CD4-positive, alpha-beta T cell treated with Interleukin-6 for 4 hours (primary cell): ENCODE data around the gene NCKAP5.
"Not testable (repeated sequence)": the region's sequence is repeated elsewhere in the genome, so short reads cannot be mapped to it uniquely, and the experiment has no call there.

Source experiments
- DNase-seq: peaks from one replicate; pipeline ENCODE4 v3.0.0-alpha.2; 2020; ENCODE audit warnings: mixed read lengths

Gene NCKAP5

DNA sequence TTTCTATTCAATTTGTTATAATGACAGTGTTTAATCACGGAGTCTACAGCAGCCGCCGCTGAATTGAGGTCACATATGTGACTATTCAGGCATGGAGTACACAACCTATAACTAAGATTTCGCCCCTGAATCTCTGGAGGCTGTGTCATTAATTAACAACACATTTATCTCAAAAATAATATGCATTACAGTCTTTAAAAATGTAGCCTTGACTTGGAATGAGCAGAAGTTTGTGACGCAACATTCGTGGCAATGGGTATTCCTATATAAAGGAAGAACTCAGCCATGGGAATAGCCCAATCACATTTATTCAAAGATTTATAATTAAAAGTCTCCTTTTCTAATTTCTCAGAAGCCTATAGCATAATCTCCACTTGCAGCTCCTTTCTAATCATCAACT lies 837.7 kb downstream of the NCKAP5 start:
- DNase-seq = no peak

GRCh38 chr2:132729522-132729921 lies 838.7 kb downstream of the NCKAP5 start:
- no peak for DNase-seq

DNA sequence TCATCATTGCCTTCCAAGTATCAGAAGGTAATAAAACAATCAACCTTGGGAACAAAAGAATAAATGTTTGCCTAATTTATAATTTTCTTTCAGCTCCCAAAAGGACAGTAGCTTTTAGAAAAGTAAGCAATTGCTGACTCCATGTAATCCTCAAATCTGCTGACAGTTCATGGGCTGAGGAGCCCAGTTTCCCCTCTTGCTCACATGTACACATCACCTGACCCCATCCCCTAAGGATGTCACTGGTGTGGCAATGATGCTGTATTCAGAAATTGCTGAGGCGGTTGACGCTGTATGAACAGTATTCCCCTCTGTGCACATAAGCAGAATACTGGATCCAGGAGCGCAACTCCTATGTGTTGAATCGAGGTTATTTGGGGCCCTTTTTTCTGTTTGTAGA lies 842.1 kb downstream of the NCKAP5 start:
- no peak for DNase-seq

- DNase-seq = no peak
Measured at GRCh38 chr2:132725748-132726147, 842.5 kb downstream of the NCKAP5 start.

DNA sequence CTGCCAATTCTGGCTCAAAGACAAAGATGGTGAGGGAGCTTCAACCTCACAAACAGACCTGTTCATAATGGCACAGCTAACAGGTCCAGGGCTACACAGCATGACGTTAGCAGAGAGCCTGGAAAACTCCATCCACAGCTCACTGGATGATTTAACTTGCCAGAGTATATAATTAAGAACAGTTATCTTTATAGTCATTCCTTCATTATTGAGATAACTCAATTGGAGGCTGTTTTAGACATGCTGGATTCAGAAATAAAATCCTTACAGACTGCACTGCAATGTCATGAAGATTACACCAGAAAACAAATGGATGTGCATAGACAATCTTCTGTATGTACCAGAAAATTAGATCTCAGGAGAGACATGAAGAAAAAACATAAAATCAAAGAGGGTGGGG lies 843.1 kb downstream of the NCKAP5 start:
- no peak for DNase-seq

- DNase-seq = no peak
Measured at GRCh38 chr2:132721938-132722337, 846.3 kb downstream of the NCKAP5 start.

DNA sequence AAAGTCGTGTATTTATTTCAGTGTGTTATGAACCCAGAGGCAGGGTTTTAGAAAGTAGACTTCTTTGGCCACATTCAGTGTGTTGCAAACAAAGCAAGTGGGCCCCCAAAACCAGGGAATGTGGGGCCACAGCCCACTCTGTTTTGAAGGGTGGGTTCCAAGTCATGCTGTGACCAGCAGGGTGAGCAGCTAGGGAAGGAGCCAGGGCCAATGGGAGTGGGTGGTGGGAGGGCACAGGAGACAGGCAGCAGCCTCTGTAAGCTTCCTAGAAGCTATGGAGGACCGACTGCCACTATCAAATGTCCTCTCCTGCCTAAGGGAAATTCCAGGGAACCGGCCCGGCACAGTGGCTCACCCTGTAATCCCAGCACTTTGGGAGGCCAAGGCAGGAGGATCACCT lies 847.9 kb downstream of the NCKAP5 start:
- DNase-seq = no peak

GRCh38 chr2:132719480-132719879 lies 848.8 kb downstream of the NCKAP5 start:
- no peak for DNase-seq

- DNase-seq = no peak
Measured at GRCh38 chr2:132716954-132717353, 851.3 kb downstream of the NCKAP5 start.

- DNase-seq = no peak
Measured at GRCh38 chr2:132715386-132716351, 852.6 kb downstream of the NCKAP5 start.

DNA sequence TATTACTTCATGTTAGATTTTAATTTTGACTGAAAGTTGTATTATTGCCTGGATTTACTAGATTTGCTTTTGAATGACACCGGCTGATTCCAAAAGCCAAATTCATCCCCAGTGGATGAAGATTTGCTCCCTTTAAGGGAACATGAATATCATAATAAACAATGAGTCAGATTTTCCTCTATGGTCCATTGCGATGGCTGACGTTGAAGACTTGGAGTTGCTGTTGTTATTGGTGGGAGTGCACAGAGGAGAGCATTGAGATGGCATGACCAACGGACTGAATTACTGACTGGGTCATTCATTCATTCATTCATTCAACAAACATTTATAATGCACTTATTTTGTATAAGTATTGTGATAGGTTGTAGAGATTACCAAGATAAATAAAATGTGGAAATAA lies 864.9 kb downstream of the NCKAP5 start:
- no peak for DNase-seq

DNA sequence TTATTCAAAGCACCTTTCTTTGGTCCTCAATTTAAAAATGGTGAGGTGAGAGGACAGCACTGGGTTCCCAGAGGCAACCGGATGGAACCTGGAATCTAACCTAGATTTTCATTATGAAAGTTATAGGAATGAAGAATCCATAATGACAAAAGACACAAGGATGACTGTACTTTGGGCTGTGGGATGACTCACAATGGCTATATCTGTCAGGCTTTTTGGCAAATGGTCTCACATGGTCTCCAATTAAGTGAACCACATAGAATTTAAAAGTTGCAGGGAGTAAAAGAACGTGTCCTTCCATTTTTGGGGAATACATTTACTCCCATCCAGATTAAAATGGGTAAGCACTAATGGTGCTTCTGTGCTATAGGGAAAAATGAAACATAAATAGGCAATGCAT lies 866.5 kb downstream of the NCKAP5 start:
- no peak for DNase-seq

DNA sequence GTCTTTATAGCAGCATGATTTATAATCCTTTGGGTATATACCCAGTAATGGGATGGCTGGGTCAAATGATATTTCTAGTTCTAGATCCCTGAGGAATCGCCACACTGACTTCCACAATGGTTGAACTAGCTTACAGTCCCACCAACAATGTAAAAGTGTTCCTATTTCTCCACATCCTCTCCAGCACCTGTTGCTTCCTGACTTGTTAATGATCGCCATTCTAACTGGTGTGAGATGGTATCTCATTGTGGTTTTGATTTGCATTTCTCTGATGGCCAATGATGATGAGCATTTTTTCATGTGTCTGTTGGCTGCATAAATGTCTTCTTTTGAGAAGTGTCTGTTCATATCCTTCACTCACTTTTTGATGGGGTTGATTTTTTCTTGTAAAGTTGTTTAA lies 868.5 kb downstream of the NCKAP5 start:
- DNase-seq = not testable (repeated sequence)

DNA sequence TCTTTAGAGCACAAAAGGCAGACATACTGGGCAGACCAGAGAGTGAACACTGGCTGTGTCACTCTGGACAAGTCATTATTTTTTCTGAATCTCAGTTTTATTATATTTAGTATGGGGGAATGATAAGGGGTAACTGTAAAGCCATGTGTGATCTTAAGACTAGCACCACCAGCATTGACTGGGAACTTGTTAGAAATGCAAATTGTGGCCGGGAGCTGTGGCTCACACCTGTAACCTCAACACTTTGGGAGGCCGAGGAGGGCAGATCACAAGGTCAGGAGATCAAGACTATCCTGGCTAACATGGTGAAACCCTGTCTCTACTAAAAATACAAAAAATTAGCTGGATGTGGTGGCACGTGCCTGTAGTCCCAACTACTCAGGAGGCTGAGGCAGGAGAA lies 869.9 kb downstream of the NCKAP5 start:
- DNase-seq = not testable (repeated sequence)

DNA sequence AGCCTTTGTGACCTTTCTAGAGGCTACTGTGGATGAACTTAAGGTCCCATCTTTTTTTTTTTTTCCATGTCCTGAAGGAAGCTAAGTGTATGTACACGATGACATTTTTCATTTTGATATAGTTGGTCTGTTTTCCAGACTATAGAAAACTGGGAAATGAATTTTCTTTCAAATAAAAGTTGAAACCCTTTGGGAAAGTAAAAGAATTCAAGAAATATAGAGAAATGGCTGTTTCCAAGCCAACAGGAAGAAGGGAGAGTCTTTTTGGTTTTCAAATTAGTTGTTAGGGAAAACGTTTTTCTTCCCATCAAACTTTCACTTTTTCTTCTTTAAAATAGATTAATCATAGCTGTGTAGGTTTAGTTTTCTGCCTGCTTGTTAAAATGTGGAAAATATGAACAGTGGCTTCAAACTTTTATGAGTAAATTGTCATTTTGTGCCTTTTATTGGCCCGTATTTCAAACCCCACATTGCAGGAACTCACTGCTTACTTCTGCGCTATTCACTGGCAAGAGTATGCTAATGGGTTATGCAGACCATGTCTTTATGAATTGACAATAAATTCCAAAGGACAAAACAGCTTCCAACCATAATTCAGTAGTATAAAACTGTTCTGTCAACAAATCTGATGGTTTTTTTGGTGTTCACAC lies 870.6 kb downstream of the NCKAP5 start:
- DNase-seq = no peak

- no peak for DNase-seq
Measured at GRCh38 chr2:132692816-132693215, 875.4 kb downstream of the NCKAP5 start.

DNA sequence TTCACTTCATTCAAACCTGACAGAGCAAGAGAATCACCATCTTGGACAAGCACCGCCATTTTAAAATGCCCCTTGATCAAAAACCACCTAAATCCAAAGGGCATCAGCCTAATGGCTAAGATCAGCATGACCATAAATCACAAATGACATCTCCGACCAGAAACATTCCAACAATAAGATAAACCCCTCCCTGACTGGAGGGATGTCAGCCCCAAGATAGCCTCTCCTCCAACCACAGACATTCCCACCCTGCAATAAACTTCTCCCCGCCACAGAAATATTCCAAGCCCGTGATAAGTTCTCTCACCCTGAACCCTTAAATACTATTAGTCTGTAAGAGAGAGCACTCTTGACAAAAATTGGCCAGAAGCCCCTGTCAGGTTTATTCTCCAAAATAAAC lies 876.7 kb downstream of the NCKAP5 start:
- DNase-seq = no peak

- no peak for DNase-seq
Measured at GRCh38 chr2:132690664-132691303, 877.5 kb downstream of the NCKAP5 start.

DNA sequence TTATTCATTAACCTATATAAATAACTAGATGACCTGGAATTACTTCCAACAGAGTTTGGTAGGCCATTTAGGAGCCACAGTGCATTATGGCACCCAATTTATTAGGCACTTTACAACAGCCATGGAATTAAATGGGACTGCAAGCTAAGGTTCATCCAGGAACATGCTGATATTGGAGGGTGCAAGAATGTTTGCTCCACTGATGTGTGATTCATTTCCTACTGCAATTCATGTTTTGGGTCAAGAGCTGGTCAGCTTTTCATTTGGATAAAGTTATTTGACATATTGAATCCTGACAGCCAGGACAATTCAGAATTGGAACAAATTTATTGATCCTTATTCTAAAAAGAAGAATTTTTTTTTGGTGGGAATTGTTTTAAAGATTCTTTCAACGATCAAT lies 886.5 kb downstream of the NCKAP5 start:
- DNase-seq = no peak

DNA sequence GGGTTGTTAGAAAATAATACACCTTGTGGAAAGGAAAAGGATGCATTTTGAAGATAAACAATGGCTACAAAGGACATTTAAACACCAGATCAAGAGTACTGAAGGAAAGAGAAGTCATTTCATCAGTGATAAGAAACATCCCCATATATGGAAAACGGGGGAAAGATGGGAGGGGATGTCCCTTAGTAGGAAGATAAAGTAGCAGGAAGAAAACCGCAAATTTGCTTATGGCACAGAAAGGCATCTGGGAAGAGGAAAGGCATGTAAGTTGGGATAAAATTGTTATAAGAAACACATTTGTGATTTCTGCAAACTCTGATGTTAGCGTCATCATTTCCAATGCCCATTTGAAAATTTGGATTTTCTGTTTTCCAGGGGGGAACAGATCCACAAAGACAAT lies 887.7 kb downstream of the NCKAP5 start:
- DNase-seq = no peak

GRCh38 chr2:132678483-132678882 lies 889.8 kb downstream of the NCKAP5 start:
- no peak for DNase-seq

DNA sequence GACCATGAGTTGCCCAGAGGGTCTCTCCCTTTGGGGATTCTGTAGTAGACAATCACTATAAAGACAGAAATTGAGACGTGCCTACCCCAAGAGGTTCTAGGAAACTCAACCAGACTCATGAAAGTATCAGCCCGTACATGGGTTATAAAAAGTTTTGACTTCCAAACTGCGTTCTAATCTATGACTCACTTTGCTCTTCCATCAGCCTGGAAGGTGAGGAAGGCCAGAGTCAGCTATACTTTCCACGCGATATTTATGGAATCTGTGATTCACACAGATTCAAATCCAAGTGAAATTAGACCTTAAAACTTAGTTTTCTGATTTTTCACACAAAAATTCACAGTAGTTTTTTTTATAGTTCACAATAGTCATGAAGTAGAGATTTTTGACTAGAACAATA lies 890.6 kb downstream of the NCKAP5 start:
- DNase-seq = no peak

GRCh38 chr2:132676999-132677398 lies 891.3 kb downstream of the NCKAP5 start:
- DNase-seq = no peak
